GM12892 (cell line): ENCODE results near the gene ZNF724.
"Not testable (repeated sequence)": the region's sequence is repeated elsewhere in the genome, so short reads cannot be mapped to it uniquely, and the experiment has no call there.

Experiments used
- POLR2A ChIP-seq: IDR thresholded peaks from 2 replicates; pipeline ENCODE4 v1.6.1; 2011; ENCODE audit warnings: low read depth, low read length, control low read depth
- POLR2AphosphoS5 ChIP-seq: IDR thresholded peaks from 2 replicates; pipeline ENCODE4 v1.6.1; 2011; ENCODE audit warnings: low read depth, low read length, control low read depth
- TAF1 ChIP-seq: IDR thresholded peaks from 2 replicates; pipeline ENCODE4 v1.6.1; 2011; ENCODE audit warnings: low read depth, mild to moderate bottlenecking, control low read depth, low read length, borderline replicate concordance

DNA sequence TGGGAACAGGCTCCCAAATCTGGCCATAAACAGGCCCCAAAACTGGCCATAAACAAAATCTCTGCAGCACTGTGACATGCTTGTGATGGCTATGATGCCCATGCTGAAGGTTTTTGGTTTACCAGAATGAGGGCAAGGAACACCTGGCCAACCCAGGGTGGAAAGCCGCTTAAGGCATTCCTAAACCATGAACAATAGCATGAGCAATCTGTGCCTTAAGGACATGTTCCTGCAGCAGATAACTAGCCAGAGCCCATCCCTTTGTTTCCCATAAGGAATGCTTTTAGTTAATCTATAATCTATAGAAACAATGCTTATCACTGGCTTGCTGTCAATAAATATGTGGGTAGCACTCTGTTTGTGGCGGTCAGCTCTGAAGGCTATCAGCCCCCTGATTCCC is 35.1 kb upstream of the ZNF724 start:
- not testable (repeated sequence) for TF ChIP-seq POLR2A, TAF1, POLR2AphosphoS5
